Cardiac muscle cell (in vitro differentiated cells and primary cell): ENCODE measurements around the gene MTFMT. TPM values are rescaled to one million over a fixed set of nuclear protein-coding genes. Genes with fewer than 3 reads are reported as not detected.
"Not testable (repeated sequence)": the region's sequence is repeated elsewhere in the genome, so short reads cannot be mapped to it uniquely, and the experiment has no call there.

Experiments
- DNase-seq, 2 donors: peaks; one replicate each; pipeline versions ENCODE4 v3.0.0 to v3.0.0-alpha.2; 2010 to 2017; ENCODE audit warnings: low read depth in 1 of 2, low spot score in 1 of 2
- H3K27ac ChIP-seq: fragments of 200-600 bp; sonication (generic); 2 replicates; pipeline ENCODE4 v1.5.1; 2016
- H3K27me3 ChIP-seq: fragments of 200-600 bp; sonication (generic); 2 replicates; pipeline ENCODE4 v1.6.0; 2016; ENCODE audit warnings: control low read depth
- H3K36me3 ChIP-seq: fragments of 200-600 bp; sonication (generic); 2 replicates; pipeline ENCODE4 v1.5.1; 2016; ENCODE audit warnings: control low read depth
- H3K4me1 ChIP-seq: fragments of 200-600 bp; sonication (generic); 2 replicates; pipeline ENCODE4 v1.8.1; 2017; ENCODE audit warnings: low read depth, mild to moderate bottlenecking, mixed run types
- H3K4me3 ChIP-seq: fragments of 200-600 bp; sonication (generic); 2 replicates; pipeline ENCODE4 v1.5.1; 2016; ENCODE audit warnings: mild to moderate bottlenecking
- H3K9me3 ChIP-seq: fragments of 200-600 bp; sonication (generic); 2 replicates; pipeline ENCODE4 v1.5.1; 2017; ENCODE audit warnings: low read depth, mild to moderate bottlenecking, control low read depth
- polyA plus RNA-seq: library from polyadenylated mRNA; unstranded; fragments of >200 nt; fragmentation: Nextera tagmentation; extraction: Ambion mirVana; gene quantifications from 2 replicates; pipeline ENCODE4 v1.2.1, GENCODE V29; 2016
- total RNA-seq: library from RNA; depleted of rRNA; stranded (reverse); fragments of >200 nt; gene quantifications from 2 replicates; pipeline ENCODE4 v1.2.3, GENCODE V29; 2016
- TF ChIP-seq, protein P1 (sequence below): IDR thresholded peaks from 2 replicates; pipeline ENCODE4 v1.5.1; 2012; ENCODE audit warnings: low read depth, mild to moderate bottlenecking, low read length

Gene MTFMT
- total RNA-seq, result 51.8 and 53.5 TPM in 2 replicates
- polyA plus RNA-seq, result 26.6 and 31.8 TPM in 2 replicates

DNA sequence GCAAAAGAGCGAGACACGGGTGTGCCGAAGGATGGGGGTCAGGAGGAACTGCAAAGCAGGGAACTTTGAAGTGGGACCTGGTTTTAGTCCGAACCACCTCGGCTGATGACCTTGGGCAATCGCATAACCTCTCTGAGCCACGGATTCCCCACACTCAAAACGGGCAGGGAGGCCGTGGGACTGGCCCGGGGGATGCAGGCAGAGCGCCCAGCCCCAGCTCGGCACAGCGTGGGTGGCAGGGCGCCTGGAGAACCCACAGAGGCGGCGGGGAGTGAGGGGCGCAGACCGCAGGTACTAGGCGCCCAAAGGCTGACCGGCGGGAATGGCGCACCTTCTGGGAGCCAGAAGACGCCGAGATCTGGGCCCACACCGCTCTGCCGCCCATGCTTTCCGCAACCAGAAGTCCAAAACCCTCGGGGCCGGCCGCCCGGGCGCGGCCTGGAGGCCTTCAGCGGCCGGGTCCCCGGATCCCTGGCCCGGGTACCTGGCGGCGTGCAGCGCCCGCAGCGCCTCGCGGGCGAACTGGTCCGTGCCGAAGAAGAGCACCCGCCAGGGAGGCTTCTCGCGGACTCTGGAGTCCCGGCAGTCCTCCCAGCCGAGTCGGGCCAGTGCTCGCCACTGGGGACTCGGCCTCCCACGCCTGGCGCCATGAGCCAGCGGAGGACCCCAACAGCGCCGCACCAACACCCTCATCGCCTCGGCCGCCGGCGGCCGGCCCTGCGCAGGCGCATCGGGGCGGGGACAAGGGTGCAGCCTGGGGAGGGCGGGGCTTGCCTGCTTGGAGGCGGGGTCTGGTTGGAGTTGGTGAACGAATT, at the start of gene MTFMT:
MTFMT (minus strand) TSS at position 719 of the 815 bp plus-strand sequence; CDS start at position 693, 26 bp downstream.
- TF ChIP-seq, protein P1, sequence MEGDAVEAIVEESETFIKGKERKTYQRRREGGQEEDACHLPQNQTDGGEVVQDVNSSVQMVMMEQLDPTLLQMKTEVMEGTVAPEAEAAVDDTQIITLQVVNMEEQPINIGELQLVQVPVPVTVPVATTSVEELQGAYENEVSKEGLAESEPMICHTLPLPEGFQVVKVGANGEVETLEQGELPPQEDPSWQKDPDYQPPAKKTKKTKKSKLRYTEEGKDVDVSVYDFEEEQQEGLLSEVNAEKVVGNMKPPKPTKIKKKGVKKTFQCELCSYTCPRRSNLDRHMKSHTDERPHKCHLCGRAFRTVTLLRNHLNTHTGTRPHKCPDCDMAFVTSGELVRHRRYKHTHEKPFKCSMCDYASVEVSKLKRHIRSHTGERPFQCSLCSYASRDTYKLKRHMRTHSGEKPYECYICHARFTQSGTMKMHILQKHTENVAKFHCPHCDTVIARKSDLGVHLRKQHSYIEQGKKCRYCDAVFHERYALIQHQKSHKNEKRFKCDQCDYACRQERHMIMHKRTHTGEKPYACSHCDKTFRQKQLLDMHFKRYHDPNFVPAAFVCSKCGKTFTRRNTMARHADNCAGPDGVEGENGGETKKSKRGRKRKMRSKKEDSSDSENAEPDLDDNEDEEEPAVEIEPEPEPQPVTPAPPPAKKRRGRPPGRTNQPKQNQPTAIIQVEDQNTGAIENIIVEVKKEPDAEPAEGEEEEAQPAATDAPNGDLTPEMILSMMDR, result peak; percentile 8
- peaks cover 4% of the 10 kb centered on the region for H3K36me3 ChIP-seq
- DNase-seq, result peak; percentile 87 to 91
- H3K27me3 ChIP-seq, result no peaks in the 10 kb centered on the region
- peak within 1 kb of the TSS; percentile 37 for H3K27ac ChIP-seq
- peak within 1 kb of the TSS; percentile 83 for H3K4me3 ChIP-seq
- H3K9me3 ChIP-seq, result no peaks in the 10 kb centered on the region
- peaks cover 7% of the 10 kb centered on the region for H3K4me1 ChIP-seq

DNA sequence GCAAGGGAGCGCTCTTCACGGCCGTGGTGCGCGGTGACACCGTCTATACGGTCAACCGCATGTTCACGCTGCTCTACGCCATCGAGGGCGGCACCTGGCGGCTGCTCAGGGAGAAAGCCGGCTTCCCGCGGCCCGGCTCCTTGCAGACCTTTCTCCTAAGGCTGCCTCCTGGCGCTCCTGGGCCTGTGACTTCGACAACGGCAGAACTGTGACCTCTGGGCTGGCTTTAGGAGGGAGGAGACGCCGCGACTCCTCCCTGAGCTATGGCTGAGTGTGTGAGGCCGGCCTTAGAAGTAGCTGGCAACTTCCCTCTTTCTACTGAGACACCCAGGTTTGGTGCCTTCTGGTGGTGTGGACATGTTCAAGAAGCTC, 48.5 kb upstream of the MTFMT start:
- H3K4me1 ChIP-seq, result peaks cover 36% of the 10 kb centered on the region
- H3K27ac ChIP-seq, result no peak overlapping the region
- TF ChIP-seq, protein P1, result peak; percentile 69
- no peaks in the 10 kb centered on the region for H3K36me3 ChIP-seq
- H3K9me3 ChIP-seq, result no peaks in the 10 kb centered on the region
- DNase-seq, result peak; percentile 31 to 75
- H3K27me3 ChIP-seq, result no peaks in the 10 kb centered on the region
- no peak overlapping the region for H3K4me3 ChIP-seq

DNA sequence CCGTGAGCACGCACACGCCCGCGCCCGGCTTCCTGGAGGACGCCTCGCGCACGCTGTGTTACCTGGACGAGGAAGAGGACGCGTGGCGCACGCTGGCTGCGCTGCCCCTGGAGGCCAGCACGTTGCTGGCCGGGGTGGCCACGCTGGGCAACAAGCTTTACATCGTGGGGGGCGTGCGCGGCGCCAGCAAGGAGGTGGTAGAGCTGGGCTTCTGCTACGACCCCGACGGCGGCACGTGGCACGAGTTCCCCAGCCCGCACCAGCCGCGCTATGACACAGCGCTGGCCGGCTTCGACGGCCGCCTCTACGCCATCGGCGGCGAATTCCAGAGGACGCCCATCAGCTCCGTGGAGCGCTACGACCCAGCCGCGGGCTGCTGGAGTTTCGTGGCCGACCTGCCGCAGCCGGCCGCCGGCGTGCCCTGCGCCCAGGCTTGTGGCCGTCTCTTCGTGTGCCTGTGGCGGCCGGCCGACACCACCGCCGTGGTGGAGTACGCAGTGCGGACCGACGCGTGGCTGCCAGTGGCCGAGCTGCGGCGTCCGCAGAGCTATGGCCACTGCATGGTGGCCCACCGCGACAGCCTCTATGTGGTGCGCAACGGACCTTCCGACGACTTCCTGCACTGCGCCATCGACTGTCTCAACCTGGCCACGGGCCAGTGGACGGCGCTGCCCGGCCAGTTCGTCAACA, 48.0 kb upstream of the MTFMT start:
- Histone ChIP-seq H3K27ac (no peak overlapping the region), H3K27me3 (no peaks in the 10 kb centered on the region), H3K36me3 (no peaks in the 10 kb centered on the region), H3K4me1 (peaks cover 30% of the 10 kb centered on the region), H3K4me3 (no peak overlapping the region), H3K9me3 (no peaks in the 10 kb centered on the region)
- DNase-seq, result no peak
- TF ChIP-seq, protein P1, result no peak

DNA sequence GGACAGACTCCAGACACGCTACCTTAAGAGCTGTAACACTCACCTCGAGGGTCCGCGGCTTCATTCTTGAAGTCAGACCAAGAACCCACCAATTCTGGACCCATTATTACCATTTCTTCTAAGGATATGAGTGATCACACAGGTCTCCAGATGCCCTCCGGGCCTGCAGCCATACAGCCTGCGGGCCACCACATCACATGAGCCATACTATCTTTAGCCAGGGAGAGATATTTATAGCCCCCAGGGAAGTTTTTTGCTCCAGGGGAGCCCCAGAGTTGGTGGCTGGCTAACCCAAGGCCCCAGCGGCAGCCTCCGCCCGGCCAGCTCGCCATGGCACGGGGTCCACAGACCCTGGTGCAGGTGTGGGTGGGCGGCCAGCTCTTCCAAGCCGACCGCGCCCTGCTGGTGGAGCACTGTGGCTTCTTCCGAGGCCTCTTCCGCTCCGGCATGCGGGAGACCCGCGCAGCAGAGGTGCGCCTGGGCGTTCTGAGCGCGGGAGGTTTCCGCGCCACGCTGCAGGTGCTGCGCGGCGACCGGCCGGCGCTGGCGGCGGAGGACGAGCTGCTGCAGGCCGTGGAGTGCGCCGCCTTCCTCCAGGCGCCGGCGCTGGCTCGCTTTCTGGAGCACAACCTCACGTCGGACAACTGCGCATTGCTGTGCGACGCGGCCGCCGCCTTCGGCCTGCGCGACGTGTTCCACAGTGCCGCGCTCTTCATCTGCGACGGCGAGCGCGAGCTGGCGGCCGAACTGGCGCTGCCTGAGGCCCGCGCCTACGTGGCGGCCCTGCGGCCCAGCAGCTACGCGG, 47.2 kb upstream of the MTFMT start, which contains the start of gene KBTBD13:
KBTBD13 (plus strand) TSS at position 261 of the 805 bp plus-strand sequence; CDS start at position 331, 70 bp downstream.
- no peaks in the 10 kb centered on the region for H3K9me3 ChIP-seq
- H3K4me1 ChIP-seq, result peaks cover 23% of the 10 kb centered on the region
- TF ChIP-seq, protein P1, result no peak
- peak in 1 of 2 donors; percentile 38 for DNase-seq
- H3K27me3 ChIP-seq, result no peaks in the 10 kb centered on the region
- no peaks in the 10 kb centered on the region for H3K36me3 ChIP-seq
- H3K4me3 ChIP-seq, result no peak within 1 kb of the TSS
- H3K27ac ChIP-seq, result peak within 1 kb of the TSS; percentile 93

DNA sequence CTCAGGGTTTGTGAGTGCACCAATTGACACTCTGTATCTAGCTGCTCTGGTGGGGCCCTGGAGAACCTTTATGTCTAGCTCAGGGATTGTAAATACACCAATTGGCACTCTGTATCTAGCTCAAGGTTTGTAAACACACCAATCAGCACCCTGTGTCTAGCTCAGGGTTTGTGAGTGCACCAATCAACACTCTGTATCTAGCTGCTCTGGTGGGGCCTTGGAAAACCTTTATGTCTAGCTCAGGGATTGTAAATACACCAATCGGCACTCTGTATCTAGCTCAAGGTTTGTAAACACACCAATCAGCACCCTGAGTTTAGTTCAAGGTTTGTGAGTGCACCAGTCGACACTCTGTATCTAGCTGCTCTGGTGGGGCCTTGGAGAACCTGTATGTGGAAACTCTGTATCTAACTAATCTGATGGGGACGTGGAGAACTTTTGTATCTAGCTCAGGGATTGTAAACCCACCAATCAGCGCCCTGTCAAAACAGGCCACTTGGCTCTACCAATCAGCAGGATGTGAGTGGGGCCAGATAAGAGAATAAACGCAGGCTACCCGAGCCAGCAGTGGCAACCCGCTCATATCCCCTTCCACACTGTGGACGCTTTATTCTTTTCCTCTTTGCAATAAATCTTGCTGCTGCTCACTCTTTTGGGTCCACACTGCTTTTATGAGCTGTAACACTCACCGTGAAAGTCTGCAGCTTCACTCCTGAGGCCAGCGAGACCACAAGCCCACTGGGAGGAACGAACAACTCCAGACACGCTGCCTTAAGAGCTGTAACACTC, 46.4 kb upstream of the MTFMT start:
- Histone ChIP-seq H3K4me1 (peaks cover 23% of the 10 kb centered on the region), H3K27ac (peak overlapping the region; percentile 93)
- H3K36me3 ChIP-seq, H3K27me3 ChIP-seq, H3K9me3 ChIP-seq, DNase-seq, H3K4me3 ChIP-seq: not testable (repeated sequence)

DNA sequence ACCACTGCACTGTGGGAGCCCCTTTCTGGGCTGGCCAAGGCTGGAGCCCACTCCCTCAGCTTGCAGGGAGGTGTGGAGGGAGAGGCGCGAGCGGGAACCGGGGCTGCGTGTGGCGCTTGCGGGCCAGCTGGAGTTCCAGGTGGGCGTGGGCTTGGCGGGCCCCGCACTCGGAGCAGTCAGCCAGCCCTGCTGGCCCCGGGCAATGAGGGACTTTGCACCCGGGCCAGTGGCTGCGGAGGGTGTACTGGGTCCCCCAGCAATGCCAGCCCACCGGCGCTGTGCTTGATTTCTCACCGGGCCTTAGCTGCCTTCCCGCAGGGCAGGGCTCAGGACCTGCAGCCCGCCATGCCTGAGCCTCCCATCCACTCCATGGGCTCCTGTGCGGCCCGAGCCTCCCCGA, 45.5 kb upstream of the MTFMT start:
- H3K9me3 ChIP-seq, H3K36me3 ChIP-seq, H3K27me3 ChIP-seq, DNase-seq, H3K4me3 ChIP-seq: not testable (repeated sequence)
- peaks cover 27% of the 10 kb centered on the region for H3K4me1 ChIP-seq
- peak overlapping the region; percentile 93 for H3K27ac ChIP-seq
